HG02678 (cell line): ENCODE measurements around the gene MRPS5.

Source experiments
- ATAC-seq: cut with Tn5 transposase; IDR thresholded peaks from one replicate; pipeline ENCODE4 v1.9.1; 2021; ENCODE audit warnings: mild to moderate bottlenecking, moderate library complexity; ENCODE audit not compliant: unreplicated experiment

Gene MRPS5

GRCh38 chr2:95061601-95062183 lies 59.9 kb downstream of the MRPS5 start:
- no peak for ATAC-seq

GRCh38 chr2:95061119-95061512 lies 60.5 kb downstream of the MRPS5 start:
- no peak for ATAC-seq

- no peak for ATAC-seq
Measured at GRCh38 chr2:95060446-95061118, 61.0 kb downstream of the MRPS5 start.

GRCh38 chr2:95059656-95060370 lies 61.8 kb downstream of the MRPS5 start:
- ATAC-seq, result no peak

GRCh38 chr2:95058989-95059641 lies 62.5 kb downstream of the MRPS5 start:
- no peak for ATAC-seq

- no peak for ATAC-seq
Measured at GRCh38 chr2:95058466-95058988, 63.1 kb downstream of the MRPS5 start.

- no peak for ATAC-seq
Measured at GRCh38 chr2:95057535-95058370, 63.9 kb downstream of the MRPS5 start.

- ATAC-seq, result no peak
Measured at GRCh38 chr2:95056461-95057459, 64.8 kb downstream of the MRPS5 start.

GRCh38 chr2:95056044-95056443 lies 65.6 kb downstream of the MRPS5 start:
- no peak for ATAC-seq

- no peak for ATAC-seq
Measured at GRCh38 chr2:95055262-95055661, 66.3 kb downstream of the MRPS5 start.

GRCh38 chr2:95054016-95054415 lies 67.6 kb downstream of the MRPS5 start:
- ATAC-seq, result no peak

GRCh38 chr2:95053543-95053942 lies 68.1 kb downstream of the MRPS5 start:
- no peak for ATAC-seq

- ATAC-seq, result no peak
Measured at GRCh38 chr2:95052804-95053479, 68.7 kb downstream of the MRPS5 start.

- no peak for ATAC-seq
Measured at GRCh38 chr2:95052307-95052706, 69.3 kb downstream of the MRPS5 start.

- ATAC-seq, result no peak
Measured at GRCh38 chr2:95051626-95052025, 70.0 kb downstream of the MRPS5 start.

- ATAC-seq, result no peak
Measured at GRCh38 chr2:95050385-95051300, 71.0 kb downstream of the MRPS5 start.

GRCh38 chr2:95049961-95050360 lies 71.6 kb downstream of the MRPS5 start:
- ATAC-seq, result no peak

- no peak for ATAC-seq
Measured at GRCh38 chr2:95049683-95049955, 72.0 kb downstream of the MRPS5 start.
